DOHH2 (cell line): ENCODE results near the gene GSG1L2.

Experiments used
- EZH2phosphoT487 ChIP-seq: fragments of 200-600 bp; sonication (generic); IDR thresholded peaks from 2 replicates; pipeline ENCODE4 v1.6.1; 2017; ENCODE audit warnings: borderline replicate concordance, mild to moderate bottlenecking, antibody characterized with exemption, low read length, moderate library complexity, mixed read lengths
- TF ChIP-seq, protein P1 (sequence below): fragments of 200-600 bp; sonication (generic); IDR thresholded peaks from one replicate; pipeline ENCODE4 v1.5.1; 2014; ENCODE audit warnings: antibody characterized with exemption, mild to moderate bottlenecking, low read depth, low read length; ENCODE audit not compliant: poor library complexity, severe bottlenecking

DNA sequence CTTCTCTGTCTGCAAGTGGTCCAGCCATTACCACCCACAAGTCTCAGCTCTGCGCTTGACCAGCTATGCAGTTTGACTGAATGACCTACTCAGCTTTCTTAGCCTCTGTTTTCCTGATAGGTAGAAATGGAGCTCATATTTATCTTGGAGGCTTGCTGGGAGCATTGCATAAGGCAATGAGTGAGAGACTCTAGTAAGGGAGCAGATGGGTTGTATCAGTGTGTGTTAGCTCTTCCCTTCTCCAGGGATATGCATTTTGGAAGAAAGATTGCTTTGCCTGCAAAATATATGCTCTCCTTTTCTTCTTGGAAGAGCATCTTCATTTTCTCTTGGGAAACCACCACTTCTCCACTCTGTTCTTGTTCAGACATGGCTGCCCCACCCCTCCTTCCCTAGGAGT, 56.6 kb downstream of the GSG1L2 start:
- TF ChIP-seq, protein P1, sequence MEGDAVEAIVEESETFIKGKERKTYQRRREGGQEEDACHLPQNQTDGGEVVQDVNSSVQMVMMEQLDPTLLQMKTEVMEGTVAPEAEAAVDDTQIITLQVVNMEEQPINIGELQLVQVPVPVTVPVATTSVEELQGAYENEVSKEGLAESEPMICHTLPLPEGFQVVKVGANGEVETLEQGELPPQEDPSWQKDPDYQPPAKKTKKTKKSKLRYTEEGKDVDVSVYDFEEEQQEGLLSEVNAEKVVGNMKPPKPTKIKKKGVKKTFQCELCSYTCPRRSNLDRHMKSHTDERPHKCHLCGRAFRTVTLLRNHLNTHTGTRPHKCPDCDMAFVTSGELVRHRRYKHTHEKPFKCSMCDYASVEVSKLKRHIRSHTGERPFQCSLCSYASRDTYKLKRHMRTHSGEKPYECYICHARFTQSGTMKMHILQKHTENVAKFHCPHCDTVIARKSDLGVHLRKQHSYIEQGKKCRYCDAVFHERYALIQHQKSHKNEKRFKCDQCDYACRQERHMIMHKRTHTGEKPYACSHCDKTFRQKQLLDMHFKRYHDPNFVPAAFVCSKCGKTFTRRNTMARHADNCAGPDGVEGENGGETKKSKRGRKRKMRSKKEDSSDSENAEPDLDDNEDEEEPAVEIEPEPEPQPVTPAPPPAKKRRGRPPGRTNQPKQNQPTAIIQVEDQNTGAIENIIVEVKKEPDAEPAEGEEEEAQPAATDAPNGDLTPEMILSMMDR = no peak
- TF ChIP-seq EZH2phosphoT487 = no peak
